LNCaP clone FGC (cell line): ENCODE measurements around the gene SLC34A1.
A peak's percentile ranks its signal among the peaks of the same experiment; 100 is the strongest.

Experiments used
- DNase-seq: peaks from one replicate; pipeline ENCODE4 v3.0.0-alpha.2; 2011; ENCODE audit warnings: low read depth
- H3K4me3 ChIP-seq: 2 replicates; pipeline ENCODE4 v1.5.1; 2011; ENCODE audit warnings: mild to moderate bottlenecking, low read depth, low read length, control low read depth
- TF ChIP-seq, protein P1 (sequence below): IDR thresholded peaks from 2 replicates; pipeline ENCODE4 v1.5.1; 2012; ENCODE audit warnings: mild to moderate bottlenecking; ENCODE audit not compliant: control insufficient read depth, insufficient read depth; ENCODE audit errors: extremely low read depth

Gene SLC34A1

GRCh38 chr5:177368869-177369644 lies 15.2 kb upstream of the SLC34A1 start:
- TF ChIP-seq, protein P1, sequence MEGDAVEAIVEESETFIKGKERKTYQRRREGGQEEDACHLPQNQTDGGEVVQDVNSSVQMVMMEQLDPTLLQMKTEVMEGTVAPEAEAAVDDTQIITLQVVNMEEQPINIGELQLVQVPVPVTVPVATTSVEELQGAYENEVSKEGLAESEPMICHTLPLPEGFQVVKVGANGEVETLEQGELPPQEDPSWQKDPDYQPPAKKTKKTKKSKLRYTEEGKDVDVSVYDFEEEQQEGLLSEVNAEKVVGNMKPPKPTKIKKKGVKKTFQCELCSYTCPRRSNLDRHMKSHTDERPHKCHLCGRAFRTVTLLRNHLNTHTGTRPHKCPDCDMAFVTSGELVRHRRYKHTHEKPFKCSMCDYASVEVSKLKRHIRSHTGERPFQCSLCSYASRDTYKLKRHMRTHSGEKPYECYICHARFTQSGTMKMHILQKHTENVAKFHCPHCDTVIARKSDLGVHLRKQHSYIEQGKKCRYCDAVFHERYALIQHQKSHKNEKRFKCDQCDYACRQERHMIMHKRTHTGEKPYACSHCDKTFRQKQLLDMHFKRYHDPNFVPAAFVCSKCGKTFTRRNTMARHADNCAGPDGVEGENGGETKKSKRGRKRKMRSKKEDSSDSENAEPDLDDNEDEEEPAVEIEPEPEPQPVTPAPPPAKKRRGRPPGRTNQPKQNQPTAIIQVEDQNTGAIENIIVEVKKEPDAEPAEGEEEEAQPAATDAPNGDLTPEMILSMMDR: peak; percentile 63
- DNase-seq: no peak
- H3K4me3 ChIP-seq: no peak overlapping the region

DNA sequence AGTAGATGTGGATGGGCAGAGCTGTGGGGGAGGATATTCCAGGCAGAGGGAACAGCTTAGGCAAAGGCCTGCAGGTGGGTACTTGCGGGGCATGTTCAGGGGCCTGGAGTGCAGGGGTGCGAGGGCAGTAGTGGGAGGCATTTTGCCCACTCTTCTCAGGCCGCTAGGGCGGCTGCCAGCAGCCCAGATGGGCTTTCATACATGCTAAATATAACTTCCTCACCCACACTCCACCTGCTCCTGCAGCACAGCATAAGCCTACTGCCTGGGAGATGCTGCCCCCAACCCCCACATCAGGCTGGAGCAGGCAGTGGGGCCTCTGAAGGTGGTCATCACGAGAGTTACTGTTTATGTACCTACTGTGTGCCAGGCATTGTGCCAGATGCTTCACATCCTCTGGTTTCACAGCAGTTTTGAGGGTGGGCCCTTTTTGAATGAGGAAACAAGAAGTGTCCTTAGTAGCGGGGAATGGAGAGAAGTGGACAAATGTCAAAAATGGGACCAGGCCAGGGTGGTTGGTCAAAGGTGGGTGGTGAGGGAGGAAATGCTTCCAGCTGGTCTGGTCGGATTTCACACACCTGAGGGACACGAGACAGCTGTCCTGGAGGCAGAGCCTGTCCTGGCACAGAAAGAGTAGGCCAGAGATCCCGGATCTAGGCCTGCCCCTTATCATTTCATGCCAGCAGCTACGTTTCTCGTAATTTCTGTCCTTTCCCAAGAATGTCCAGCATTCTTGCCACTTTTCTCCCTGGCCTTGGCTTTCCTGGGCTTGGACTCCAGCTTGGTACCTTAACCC lies 14.4 kb upstream of the SLC34A1 start:
- no peak for DNase-seq
- TF ChIP-seq, protein P1: no peak
- H3K4me3 ChIP-seq: peak overlapping the region; percentile 16; the same call in 1 of the 2 replicates

DNA sequence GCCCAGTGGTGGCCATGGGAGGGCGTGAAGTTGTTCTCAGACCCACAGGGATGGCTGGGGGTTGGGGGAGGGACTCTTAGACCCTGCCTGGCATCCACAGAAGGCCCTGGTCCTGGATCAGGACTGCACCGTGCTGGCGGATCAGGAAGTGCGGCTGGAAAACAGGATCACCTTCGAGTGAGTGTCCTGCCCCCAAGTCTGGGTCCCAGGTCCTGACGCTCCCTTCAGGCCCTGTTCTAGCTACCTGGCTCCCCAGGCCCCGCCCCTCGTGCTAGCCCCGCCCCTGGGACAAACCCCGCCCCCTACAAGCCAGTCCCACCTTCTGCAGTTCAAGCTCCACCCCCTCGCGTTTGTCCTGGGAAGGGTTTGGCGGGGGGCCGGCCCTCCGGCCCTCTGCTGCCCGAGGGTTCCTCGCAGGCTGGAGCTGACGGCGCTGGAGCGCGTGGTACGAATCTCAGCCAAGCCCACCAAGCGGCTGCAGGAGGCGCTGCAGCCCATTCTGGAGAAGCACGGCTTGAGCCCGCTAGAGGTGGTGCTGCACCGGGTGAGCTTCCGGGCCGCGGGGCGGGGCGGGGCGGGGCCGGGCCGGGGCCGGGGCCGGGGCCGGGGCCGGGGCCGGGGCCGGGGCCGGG lies 13.6 kb upstream of the SLC34A1 start:
- peak overlapping the region; percentile 60 for H3K4me3 ChIP-seq

GRCh38 chr5:177371120-177372033 lies 12.9 kb upstream of the SLC34A1 start:
- H3K4me3 ChIP-seq: peak overlapping the region; percentile 60

More for the DNA sequence above, 13.6 kb upstream of the SLC34A1 start:
- TF ChIP-seq, protein P1: peak; percentile 49
- peak; percentile 70 for DNase-seq

GRCh38 chr5:177372034-177372896 lies 12.0 kb upstream of the SLC34A1 start:
- no peak overlapping the region for H3K4me3 ChIP-seq
- DNase-seq: no peak
- TF ChIP-seq, protein P1: no peak

More at GRCh38 chr5:177371120-177372033, 12.9 kb upstream of the SLC34A1 start:
- TF ChIP-seq, protein P1: no peak
- no peak for DNase-seq

DNA sequence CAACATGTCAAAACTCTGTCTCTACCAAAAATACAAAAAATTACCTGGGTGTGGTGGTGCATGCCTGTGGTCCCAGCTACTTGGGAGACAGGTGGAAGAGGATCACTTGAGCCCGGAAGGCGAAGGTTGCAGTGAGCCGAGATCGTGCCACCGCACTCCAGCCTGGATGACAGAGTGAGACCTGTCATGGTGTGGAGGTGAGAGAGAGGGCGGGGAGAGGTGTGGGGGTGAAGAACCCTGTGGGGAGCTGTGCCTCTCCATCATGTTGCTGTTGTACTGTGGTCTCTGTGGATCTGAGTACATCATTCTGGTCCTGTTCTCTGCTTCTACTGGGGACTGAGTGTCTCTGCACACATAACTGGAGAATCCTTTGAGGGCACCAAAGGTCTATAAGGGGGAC lies 11.3 kb upstream of the SLC34A1 start:
- TF ChIP-seq, protein P1: no peak
- no peak overlapping the region for H3K4me3 ChIP-seq
- DNase-seq: no peak
